ENCODE measurements around the gene KCNAB3. TPM values are rescaled to one million over a fixed set of nuclear protein-coding genes. Genes with fewer than 3 reads are reported as not detected.

KCNAB3 gene
- total and polyA plus RNA-seq, 9 of the 15 experiments (the other 6 are each of a cell fraction or from before 2014, with no cell fraction given) = 0.03 to 2.5 (median 1.1) TPM

GRCh38 chr17:7887038-7887481 lies 42.6 kb downstream of the KCNAB3 start (continued):
- TF ChIP-seq ZNF551 (CRISPR knock-in tag; IDR thresholded peaks at IDR 0.05) = no peak
- TF ChIP-seq ZNF124 (CRISPR knock-in tag; IDR thresholded peaks at IDR 0.05) = no peak
- no peak for TF ChIP-seq SREBF2 (CRISPR knock-in tag; IDR thresholded peaks at IDR 0.05)
- TF ChIP-seq MEF2A (IDR thresholded peaks at IDR 0.05; ENCODE audit: control insufficient read depth, low read depth, low read length) = no peak
- no peak for TF ChIP-seq ZNF3 (CRISPR knock-in tag; IDR thresholded peaks at IDR 0.05)
- TF ChIP-seq JUNB (CRISPR knock-in tag; conservative IDR thresholded peaks at IDR 0.05) = no peak
- TF ChIP-seq ZNF644 (tag; IDR thresholded peaks at IDR 0.05; ENCODE audit: low read depth) = 0 out of 2 replicates have a peak, but pooled peaks have one; percentile 57
- no peak for TF ChIP-seq ZNF41 (CRISPR knock-in tag; conservative IDR thresholded peaks at IDR 0.05)
- TF ChIP-seq THRAP3 (IDR thresholded peaks at IDR 0.05; ENCODE audit: borderline replicate concordance) = no peak
- peak; percentile 44 for TF ChIP-seq TBP (optimal IDR thresholded peaks at IDR 0.05; ENCODE audit: low read depth, low read length)
- TF ChIP-seq MAFF (IDR thresholded peaks at IDR 0.05; ENCODE audit: low read length) = no peak

GRCh38 chr17:7886227-7887037 lies 43.2 kb downstream of the KCNAB3 start:
- intact Hi-C loops (cut with micrococcal nuclease) (loop anchor here (2.0 kb wide), 1 partner anchor 30 kb away; the partner anchor contains the start of gene NAA38), in situ Hi-C loops (cut with MboI) (no loop called here)
- Histone ChIP-seq H2AFZ (ENCODE audit: low read depth, low read length) (peak overlapping the region; percentile 66), H3K4me1 (replicated peaks in 1 of 2; ENCODE audit: control insufficient read depth in 2 of 2, insufficient read depth in 2 of 2, low read length in 2 of 2) (peaks cover 30 to 38% of the 10 kb centered on the region in 2 experiments; a peak in 4 of 5 replicates), H3K4me3 (peak overlapping the region; percentile 66), H3K36me3 (ENCODE audit: control insufficient read depth, insufficient read depth, low read length) (peaks cover 25% of the 10 kb centered on the region; the same call in 1 of the 3 replicates), H3K9me1 (ENCODE audit: control insufficient read depth, insufficient read depth, low read length) (peaks cover 3% of the 10 kb centered on the region), H3K4me2 (ENCODE audit: insufficient read depth, low read length) (peak overlapping the region; percentile 92), H3K9me3 (replicated peaks; ENCODE audit: control insufficient read depth, insufficient read depth, low read depth, low read length) (no peaks in the 10 kb centered on the region), H3K27me3 (ENCODE audit: control insufficient read depth in 2 of 2, insufficient read depth in 2 of 2, low read length in 2 of 2) (no peaks in the 10 kb centered on the region), H3K9ac (ENCODE audit: insufficient read depth in 1 of 2, low read depth in 2 of 2, low read length in 2 of 2) (peak overlapping the region; percentile 86 to 97), H4K20me1 (replicated peaks; ENCODE audit: control insufficient read depth, insufficient read depth, low read length) (no peaks in the 10 kb centered on the region; the same call in 1 of the 2 replicates), H3K79me2 (ENCODE audit: control insufficient read depth, insufficient read depth, low read length) (peaks cover 56% of the 10 kb centered on the region), H3K27ac (ENCODE audit: extremely low read depth, low read depth, low read length) (peak overlapping the region; percentile 97)
- BruUV-seq (replicated peaks) = TSS peak; percentile 53
- FAIRE-seq (peak; percentile 75), DNase-seq (ENCODE audit: extremely low read depth in 1 of 4, low spot score in 3 of 4) (peak in 2 of 4 experiments; percentile 21 to 34), ATAC-seq (peak; percentile 58)
- POLR2A ChIA-PET = interaction anchor here (0.8 to 1.0 kb wide), 2 partner anchors 13 to 188 kb away, joined by 3 read pairs; no protein-coding TSS in a partner anchor
- CTCF ChIA-PET (ENCODE audit: low intra/inter-chr PET ratio) = interaction anchor here (0.6 kb wide), 1 partner anchor 24 kb away, joined by 5 read pairs; no protein-coding TSS in a partner anchor
- 1% methylated on average over 24 of the region's 30 CpGs for WGBS (ENCODE audit: insufficient coverage, low coverage, missing lambda C conversion rate)
- peak in 1 of 2 experiments; percentile 67 for TF ChIP-seq AFF1 (IDR thresholded peaks at IDR 0.05; ENCODE audit: low read depth in 1 of 2, partially characterized antibody in 2 of 2)
- TF ChIP-seq ZBTB5 (IDR thresholded peaks at IDR 0.05) = peak; percentile 75
- no peak for TF ChIP-seq E2F3 (CRISPR knock-in tag; IDR thresholded peaks at IDR 0.05)

All from K562 (cell line).